Left ventricle myocardium inferior (tissue), 1 donor: ENCODE results near the gene ATG12. TPM values are rescaled to one million over a fixed set of nuclear protein-coding genes. Genes with fewer than 3 reads are reported as not detected.

Experiments
- DNase-seq: peaks from one replicate; pipeline ENCODE4 v3.0.0-alpha.2; 2020
- H3K27ac ChIP-seq: fragments of 200-600 bp; replicated peaks from 2 replicates; pipeline ENCODE4 v1.8.0; 2021
- H3K27me3 ChIP-seq: fragments of 200-600 bp; 2 replicates; pipeline ENCODE4 v1.8.0; 2021; ENCODE audit warnings: low read depth
- H3K36me3 ChIP-seq: fragments of 200-600 bp; 2 replicates; pipeline ENCODE4 v1.8.0; 2021
- H3K4me1 ChIP-seq: fragments of 200-600 bp; 2 replicates; pipeline ENCODE4 v1.8.0; 2021
- H3K4me3 ChIP-seq: fragments of 200-600 bp; 2 replicates; pipeline ENCODE4 v1.8.0; 2021; ENCODE audit warnings: mild to moderate bottlenecking, moderate library complexity
- H3K9me3 ChIP-seq: fragments of 200-600 bp; replicated peaks from 2 replicates; pipeline ENCODE4 v1.8.0; 2021
- CTCF ChIP-seq: fragments of 200-600 bp; IDR thresholded peaks from 2 replicates; pipeline ENCODE4 v1.8.0; 2021; ENCODE audit warnings: antibody characterized with exemption, mild to moderate bottlenecking, borderline replicate concordance
- intact Hi-C: fragments of 100-400 bp; cut with micrococcal nuclease; formaldehyde crosslinking; loops from one replicate; pipeline ENCODE4 v1.11.0; 2022
- total RNA-seq: library from RNA; stranded (reverse); fragmentation: NEBNext Ultra II Directional; extraction: Animal tissue kit (Norgen Biotek cat#: 25700); gene quantifications from one replicate; pipeline ENCODE4 v1.2.1, GENCODE V29; 2021
- donor health status: DM: no; HTN: yes; CAD: no; lungs with severe emphysema.

ATG12 gene
- total RNA-seq, 1 donor from 2014 or later = 24.1 TPM

GRCh38 chr5:115788440-115788839 is 52.9 kb downstream of the ATG12 start:
- H3K4me1 ChIP-seq = no peaks in the 10 kb centered on the region
- H3K36me3 ChIP-seq = no peaks in the 10 kb centered on the region
- no peak for TF ChIP-seq CTCF
- no peak for DNase-seq
- peaks cover 22% of the 10 kb centered on the region for H3K27me3 ChIP-seq
- H3K9me3 ChIP-seq = no peaks in the 10 kb centered on the region
- intact Hi-C loops = no loop called here
- H3K27ac ChIP-seq = no peak overlapping the region
- H3K4me3 ChIP-seq = no peak overlapping the region

DNA sequence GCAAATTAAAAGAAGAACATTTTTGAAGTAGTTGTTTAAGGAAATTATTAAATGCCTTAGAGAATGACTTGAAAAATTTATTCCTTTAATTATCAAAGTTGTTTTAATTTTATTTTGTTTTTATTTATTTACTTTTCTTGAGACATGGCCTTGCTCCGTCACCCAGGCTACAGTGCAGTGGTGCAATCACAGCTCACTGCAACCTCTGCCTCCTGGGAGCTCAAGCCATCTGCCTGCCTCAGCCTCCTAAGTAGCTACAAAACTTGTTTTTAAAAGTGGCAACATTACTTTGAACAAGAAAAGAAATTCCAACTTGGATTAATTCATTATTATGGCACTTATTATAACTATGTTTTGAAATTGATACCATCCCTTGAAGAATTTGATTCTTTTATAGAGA is 53.9 kb downstream of the ATG12 start:
- intact Hi-C loops = no loop called here

GRCh38 chr5:115785381-115786065 is 55.8 kb downstream of the ATG12 start:
- Histone ChIP-seq H3K4me1 (no peaks in the 10 kb centered on the region), H3K27ac (no peak overlapping the region), H3K36me3 (no peaks in the 10 kb centered on the region)

More for the DNA sequence above, 53.9 kb downstream of the ATG12 start:
- Histone ChIP-seq H3K36me3 (no peaks in the 10 kb centered on the region), H3K4me1 (no peaks in the 10 kb centered on the region), H3K27me3 (peaks cover 22% of the 10 kb centered on the region), H3K4me3 (no peak overlapping the region), H3K9me3 (no peaks in the 10 kb centered on the region), H3K27ac (no peak overlapping the region)
- DNase-seq = no peak
- TF ChIP-seq CTCF = no peak

DNA sequence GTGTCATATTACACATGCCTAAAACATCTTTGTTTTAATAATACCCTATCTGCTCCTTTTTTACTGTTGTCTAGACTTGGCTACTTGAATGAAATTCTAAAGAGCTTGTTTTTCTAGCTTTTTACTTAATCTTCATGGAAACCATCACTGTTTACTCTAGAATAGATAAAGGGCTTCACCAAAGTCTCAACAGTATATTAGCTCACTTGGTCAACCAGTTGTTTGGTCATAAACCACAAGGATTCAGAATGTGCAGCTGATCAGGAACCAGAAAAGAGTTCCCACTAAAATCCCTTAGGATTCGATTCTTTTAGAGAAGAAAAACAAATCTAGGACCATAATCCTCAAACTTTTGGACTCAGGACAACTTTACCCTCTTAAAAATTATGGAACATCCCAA is 62.9 kb downstream of the ATG12 start:
- intact Hi-C loops = no loop called here
- H3K27ac ChIP-seq = peak overlapping the region; percentile 20

More at GRCh38 chr5:115785381-115786065, 55.8 kb downstream of the ATG12 start:
- no peak for DNase-seq
- H3K27me3 ChIP-seq = peaks cover 15% of the 10 kb centered on the region
- intact Hi-C loops = no loop called here
- TF ChIP-seq CTCF = no peak
- no peaks in the 10 kb centered on the region for H3K9me3 ChIP-seq
- no peak overlapping the region for H3K4me3 ChIP-seq

More for the DNA sequence above, 62.9 kb downstream of the ATG12 start:
- H3K9me3 ChIP-seq = no peaks in the 10 kb centered on the region
- no peak for DNase-seq
- TF ChIP-seq CTCF = no peak
- no peaks in the 10 kb centered on the region for H3K36me3 ChIP-seq
- no peaks in the 10 kb centered on the region for H3K27me3 ChIP-seq
- H3K4me3 ChIP-seq = no peak overlapping the region
- peaks cover 2% of the 10 kb centered on the region for H3K4me1 ChIP-seq

Other genes with a start within 250 kb of the ATG12 start
- gene TICAM2, start 239.1 kb downstream of the ATG12 start, total RNA-seq = 2.3 TPM
- gene TMED7, start 215.5 kb downstream of the ATG12 start, total RNA-seq = 77.5 TPM
- 6.8 TPM for gene CDO1, start 24.9 kb downstream of the ATG12 start, total RNA-seq
- 57.3 TPM for gene AP3S1, start 370 bp upstream of the ATG12 start, total RNA-seq
- gene LVRN, start 120.9 kb upstream of the ATG12 start, total RNA-seq = 0.14 TPM
- not detected for gene ARL14EPL, start 190.9 kb upstream of the ATG12 start, total RNA-seq
- 39.4 TPM for gene COMMD10, start 243.5 kb upstream of the ATG12 start, total RNA-seq